NOMO-1 treated with dmso at 0.1 percent for 144 hours (cell line): ENCODE measurements around the gene ZNF518B.
"Not testable (repeated sequence)": the region's sequence is repeated elsewhere in the genome, so short reads cannot be mapped to it uniquely, and the experiment has no call there.

Experiments
- DNase-seq: peaks from one replicate; lab custom pipeline; 2025; ENCODE audit not compliant: unreplicated experiment; lab: John Stamatoyannopoulos, UW

Gene ZNF518B

GRCh38 chr4:10456595-10457254 lies 501 bp downstream of the ZNF518B start:
- DNase-seq: no peak

GRCh38 chr4:10456260-10456594 lies 999 bp downstream of the ZNF518B start:
- DNase-seq: no peak

- no peak for DNase-seq
These were observed 2.1 kb downstream of the ZNF518B start for GRCh38 chr4:10455133-10455532.

GRCh38 chr4:10454726-10455125 lies 2.5 kb downstream of the ZNF518B start:
- no peak for DNase-seq

GRCh38 chr4:10454121-10454520 lies 3.1 kb downstream of the ZNF518B start:
- no peak for DNase-seq

GRCh38 chr4:10448991-10449390 lies 8.2 kb downstream of the ZNF518B start:
- DNase-seq: no peak

- no peak for DNase-seq
These were observed 14.2 kb downstream of the ZNF518B start for GRCh38 chr4:10442976-10443375.

- DNase-seq: no peak
These were observed 15.7 kb downstream of the ZNF518B start for GRCh38 chr4:10441512-10441911.

- no peak for DNase-seq
These were observed 18.3 kb downstream of the ZNF518B start for GRCh38 chr4:10438924-10439323.

GRCh38 chr4:10437735-10438134 lies 19.5 kb downstream of the ZNF518B start:
- DNase-seq: no peak

GRCh38 chr4:10427680-10428079 lies 29.5 kb downstream of the ZNF518B start:
- not testable (repeated sequence) for DNase-seq

- no peak for DNase-seq
These were observed 35.7 kb downstream of the ZNF518B start for GRCh38 chr4:10421344-10422055.

- DNase-seq: no peak
These were observed 39.5 kb downstream of the ZNF518B start for GRCh38 chr4:10417740-10418139.

GRCh38 chr4:10416441-10416840 lies 40.8 kb downstream of the ZNF518B start:
- no peak for DNase-seq

- DNase-seq: no peak
These were observed 44.0 kb downstream of the ZNF518B start for GRCh38 chr4:10413177-10413576.

- no peak for DNase-seq
These were observed 51.6 kb downstream of the ZNF518B start for GRCh38 chr4:10405672-10406071.

- no peak for DNase-seq
These were observed 53.4 kb downstream of the ZNF518B start for GRCh38 chr4:10403633-10404445.

GRCh38 chr4:10395971-10396580 lies 61.1 kb downstream of the ZNF518B start:
- DNase-seq: no peak
